Glomerular visceral epithelial cell (primary cell): ENCODE data around the gene SLC32A1.

Experiments
- DNase-seq: peaks from one replicate; pipeline ENCODE4 v3.0.0-alpha.2; 2016; ENCODE audit errors: extremely low spot score

Gene SLC32A1

GRCh38 chr20:38725148-38725901 is 1.0 kb downstream of the SLC32A1 start:
- no peak for DNase-seq

- DNase-seq = peak; percentile 35
These were observed 1.9 kb downstream of the SLC32A1 start for GRCh38 chr20:38725931-38726803.

- no peak for DNase-seq
These were observed 2.7 kb downstream of the SLC32A1 start for GRCh38 chr20:38726804-38727606.

GRCh38 chr20:38727607-38728190 is 3.4 kb downstream of the SLC32A1 start:
- DNase-seq = no peak

GRCh38 chr20:38728191-38728781 is 4.0 kb downstream of the SLC32A1 start:
- no peak for DNase-seq

- no peak for DNase-seq
These were observed 4.8 kb downstream of the SLC32A1 start for GRCh38 chr20:38728911-38729642.

GRCh38 chr20:38729767-38730166 is 5.5 kb downstream of the SLC32A1 start:
- no peak for DNase-seq

- no peak for DNase-seq
These were observed 6.1 kb downstream of the SLC32A1 start for GRCh38 chr20:38730167-38730988.

- DNase-seq = peak; percentile 63
These were observed 6.9 kb downstream of the SLC32A1 start for GRCh38 chr20:38730989-38731737.

- no peak for DNase-seq
These were observed 7.4 kb downstream of the SLC32A1 start for GRCh38 chr20:38731738-38732113.

- no peak for DNase-seq
These were observed 8.7 kb downstream of the SLC32A1 start for GRCh38 chr20:38732981-38733380.

- no peak for DNase-seq
These were observed 10.9 kb downstream of the SLC32A1 start for GRCh38 chr20:38735172-38735571.

- DNase-seq = no peak
These were observed 13.6 kb downstream of the SLC32A1 start for GRCh38 chr20:38737887-38738286.

- DNase-seq = no peak
These were observed 21.5 kb downstream of the SLC32A1 start for GRCh38 chr20:38745757-38746156.

- no peak for DNase-seq
These were observed 23.3 kb downstream of the SLC32A1 start for GRCh38 chr20:38747495-38748096.

GRCh38 chr20:38748097-38748860 is 24.0 kb downstream of the SLC32A1 start, which contains the start of gene ACTR5:
TSS of gene ACTR5 (plus strand) at chr20:38748460. CDS start at chr20:38748479, 19 bp downstream.
- peak; percentile 95 for DNase-seq

GRCh38 chr20:38748861-38749149 is 24.5 kb downstream of the SLC32A1 start:
- DNase-seq = no peak
